GM21717 (cell line): ENCODE data around the gene LRRC43.

Experiments
- ATAC-seq: cut with Tn5 transposase; IDR thresholded peaks from one replicate; pipeline ENCODE4 v1.9.1; 2021; ENCODE audit warnings: mild to moderate bottlenecking, moderate library complexity; ENCODE audit not compliant: unreplicated experiment

LRRC43 gene

GRCh38 chr12:122182887-122183587, at the start of gene LRRC43:
Gene LRRC43, plus strand, starts transcription at chr12:122183123. Its CDS starts 22 bp downstream, at chr12:122183145.
- no peak for ATAC-seq

- no peak for ATAC-seq
Observed at GRCh38 chr12:122133192-122133950, 49.6 kb upstream of the LRRC43 start.

DNA sequence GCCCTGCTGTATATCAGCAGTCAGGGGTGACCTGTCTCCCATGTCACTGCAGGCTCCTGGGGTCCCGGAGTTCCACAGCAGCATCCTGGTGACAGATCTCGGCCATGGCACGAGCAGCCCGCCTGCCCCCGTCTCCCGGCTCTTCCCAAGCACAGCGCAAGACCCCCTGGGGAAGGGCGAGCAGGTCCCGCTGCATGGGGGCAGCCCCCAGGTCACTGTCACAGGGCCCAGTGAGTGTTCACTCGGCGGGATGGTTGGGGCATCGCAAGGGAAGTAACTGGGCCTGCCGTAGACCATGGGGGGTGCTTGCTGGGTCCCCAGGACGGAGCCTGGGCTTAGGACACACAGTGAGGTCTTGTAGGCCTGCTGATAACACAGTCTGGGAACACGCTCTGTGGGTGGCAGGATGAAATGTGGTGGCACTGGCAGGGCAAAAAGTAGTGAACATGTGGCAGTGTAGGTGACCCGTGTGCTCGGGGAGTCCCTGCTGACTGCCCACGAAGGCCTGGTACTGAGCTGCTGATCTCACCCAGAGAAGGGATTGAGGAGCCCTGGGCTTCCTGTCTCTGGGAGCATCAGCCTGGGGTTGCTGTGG, 47.4 kb upstream of the LRRC43 start:
- ATAC-seq, result no peak

- no peak for ATAC-seq
Observed at GRCh38 chr12:122137229-122137628, 45.7 kb upstream of the LRRC43 start.

DNA sequence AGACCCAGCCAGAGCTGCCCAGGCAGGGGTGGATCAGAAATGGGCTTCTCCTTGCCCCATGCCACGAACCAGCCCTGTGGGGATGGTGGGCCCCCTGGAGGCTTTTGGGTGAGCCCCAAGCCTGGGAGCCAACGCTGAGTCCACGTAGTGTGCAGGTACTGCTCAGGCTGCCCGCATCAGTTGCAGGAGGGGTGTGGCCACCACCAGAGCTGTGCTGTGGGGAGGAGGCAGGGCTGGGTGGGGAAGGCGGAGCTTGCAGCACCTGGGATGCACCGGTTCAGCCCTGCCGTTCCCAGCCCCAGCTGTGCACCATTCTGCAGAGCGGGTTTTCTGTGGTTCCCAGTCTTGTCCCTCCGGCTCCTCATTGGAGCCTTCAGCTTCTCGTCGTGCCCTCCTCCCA, 45.2 kb upstream of the LRRC43 start:
- ATAC-seq, result no peak

- ATAC-seq, result no peak
Observed at GRCh38 chr12:122138181-122138580, 44.7 kb upstream of the LRRC43 start.

GRCh38 chr12:122138616-122139015, 44.3 kb upstream of the LRRC43 start:
- no peak for ATAC-seq

- ATAC-seq, result no peak
Observed at GRCh38 chr12:122139266-122139665, 43.7 kb upstream of the LRRC43 start.

GRCh38 chr12:122139941-122140340, 43.0 kb upstream of the LRRC43 start:
- no peak for ATAC-seq

DNA sequence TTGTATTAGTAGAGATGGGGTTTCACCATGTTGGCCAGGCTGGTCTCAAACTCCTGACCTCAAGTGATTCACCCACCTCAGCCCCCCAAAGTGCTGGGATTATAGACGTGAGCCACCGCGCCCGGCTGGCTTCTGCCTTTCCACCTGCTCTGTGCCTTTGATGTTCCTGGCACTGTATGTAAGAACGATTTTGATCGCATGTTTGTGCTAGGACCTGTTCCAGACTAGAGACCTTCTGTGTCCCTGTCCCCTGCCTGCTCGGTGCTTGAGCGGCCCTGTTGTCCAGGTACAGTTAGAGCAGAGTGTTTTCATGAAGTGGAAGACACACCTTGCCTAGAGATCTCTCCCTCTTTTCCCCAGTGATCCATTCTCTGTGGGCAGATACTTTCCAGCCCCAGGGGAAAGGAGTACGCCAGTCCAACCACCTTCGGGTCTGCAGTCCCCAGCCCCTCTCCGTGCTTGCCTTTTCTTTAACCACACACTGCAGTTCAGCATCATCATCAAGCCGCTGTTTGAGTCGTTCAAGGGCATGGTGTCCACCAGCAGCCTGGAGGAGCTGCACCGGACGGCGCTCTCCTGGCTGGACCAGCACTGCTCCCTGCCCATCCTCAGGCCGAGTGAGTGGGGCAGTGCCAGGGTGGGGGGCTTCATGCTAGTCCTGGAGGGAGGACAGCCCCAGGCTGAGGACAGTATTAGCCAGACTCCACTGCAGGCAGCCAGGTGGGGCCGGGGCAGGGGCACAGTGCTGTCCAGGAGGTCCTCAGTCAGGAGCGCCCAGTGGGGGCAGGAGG, 42.3 kb upstream of the LRRC43 start:
- no peak for ATAC-seq

DNA sequence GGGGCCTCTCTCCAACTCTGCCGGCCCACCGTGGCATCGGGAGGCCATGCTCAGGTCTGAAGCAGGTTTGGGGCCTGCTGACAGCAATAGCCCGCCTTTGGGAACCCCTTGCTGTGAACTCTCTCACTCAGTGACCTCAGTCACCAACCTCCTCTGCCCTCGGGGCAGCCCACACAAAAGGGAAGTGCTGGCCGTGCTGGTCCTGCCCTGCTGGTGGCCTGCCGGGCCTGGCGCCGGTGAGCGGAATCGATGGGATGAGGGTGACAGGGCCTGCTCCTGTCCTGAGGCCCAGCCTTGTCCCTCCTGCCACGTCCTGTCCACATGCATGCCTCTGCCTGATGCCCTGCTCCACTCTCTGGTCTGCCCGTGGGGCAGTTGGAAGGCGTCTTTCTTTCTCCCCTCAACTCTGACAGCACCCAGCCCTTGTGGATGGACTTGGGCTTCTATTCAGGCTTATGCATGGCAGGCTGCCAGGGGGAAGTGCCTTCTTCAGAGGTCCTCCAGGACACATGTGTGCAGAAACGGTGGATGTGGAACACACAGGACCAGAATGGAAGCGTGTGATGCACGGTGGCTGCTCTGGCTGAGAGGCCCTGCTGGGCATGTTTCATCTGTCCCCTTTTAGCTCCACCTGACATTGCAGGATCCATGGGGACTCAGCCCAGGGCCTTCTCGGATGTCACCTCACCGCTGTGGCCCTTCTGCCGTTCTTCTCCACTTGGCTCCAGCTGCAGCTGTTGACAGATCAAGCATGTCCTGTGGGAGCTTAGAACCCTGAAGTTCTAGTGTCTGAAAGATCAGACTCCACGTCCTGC, 40.8 kb upstream of the LRRC43 start:
- ATAC-seq, result no peak

DNA sequence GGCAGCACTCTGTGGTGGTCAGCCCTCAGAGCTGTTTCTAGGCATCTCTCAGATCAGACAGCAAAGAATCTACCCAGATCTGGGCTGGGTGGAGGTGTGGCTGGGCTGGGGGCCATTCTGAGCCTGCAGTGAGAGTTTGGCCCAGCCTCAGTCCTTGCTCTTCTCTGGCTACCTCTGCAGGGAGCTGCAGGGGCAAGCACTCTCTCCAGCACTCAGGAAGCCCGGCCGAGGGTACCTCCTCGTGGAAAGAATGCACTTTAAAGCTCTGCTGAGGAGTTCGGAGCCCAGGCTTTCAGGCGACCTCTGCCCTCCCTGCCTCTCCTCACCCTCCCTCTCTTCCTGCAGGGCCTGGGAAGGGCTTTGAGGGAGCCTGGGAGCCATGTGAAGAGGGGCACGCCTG, 40.1 kb upstream of the LRRC43 start:
- ATAC-seq, result no peak

DNA sequence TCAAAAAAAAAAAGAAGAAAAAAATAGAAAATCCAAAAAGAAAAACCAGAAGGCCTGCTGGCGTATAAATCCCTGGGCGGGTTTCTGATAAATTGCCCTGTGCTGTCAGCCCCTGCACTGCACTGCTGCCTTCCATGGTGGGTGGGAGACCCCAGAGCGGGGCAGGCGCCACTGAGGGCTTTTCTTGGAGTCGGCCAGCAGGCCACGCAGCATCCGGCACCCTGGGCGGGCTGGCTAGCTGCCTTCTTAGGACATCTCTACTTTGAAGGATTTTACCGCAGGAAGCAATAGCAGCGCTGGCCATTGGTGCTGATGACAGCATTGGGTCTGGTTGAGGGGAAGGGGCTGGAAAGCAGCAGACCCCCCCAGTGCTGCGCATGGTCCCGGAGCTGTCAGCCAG, 38.0 kb upstream of the LRRC43 start:
- no peak for ATAC-seq

DNA sequence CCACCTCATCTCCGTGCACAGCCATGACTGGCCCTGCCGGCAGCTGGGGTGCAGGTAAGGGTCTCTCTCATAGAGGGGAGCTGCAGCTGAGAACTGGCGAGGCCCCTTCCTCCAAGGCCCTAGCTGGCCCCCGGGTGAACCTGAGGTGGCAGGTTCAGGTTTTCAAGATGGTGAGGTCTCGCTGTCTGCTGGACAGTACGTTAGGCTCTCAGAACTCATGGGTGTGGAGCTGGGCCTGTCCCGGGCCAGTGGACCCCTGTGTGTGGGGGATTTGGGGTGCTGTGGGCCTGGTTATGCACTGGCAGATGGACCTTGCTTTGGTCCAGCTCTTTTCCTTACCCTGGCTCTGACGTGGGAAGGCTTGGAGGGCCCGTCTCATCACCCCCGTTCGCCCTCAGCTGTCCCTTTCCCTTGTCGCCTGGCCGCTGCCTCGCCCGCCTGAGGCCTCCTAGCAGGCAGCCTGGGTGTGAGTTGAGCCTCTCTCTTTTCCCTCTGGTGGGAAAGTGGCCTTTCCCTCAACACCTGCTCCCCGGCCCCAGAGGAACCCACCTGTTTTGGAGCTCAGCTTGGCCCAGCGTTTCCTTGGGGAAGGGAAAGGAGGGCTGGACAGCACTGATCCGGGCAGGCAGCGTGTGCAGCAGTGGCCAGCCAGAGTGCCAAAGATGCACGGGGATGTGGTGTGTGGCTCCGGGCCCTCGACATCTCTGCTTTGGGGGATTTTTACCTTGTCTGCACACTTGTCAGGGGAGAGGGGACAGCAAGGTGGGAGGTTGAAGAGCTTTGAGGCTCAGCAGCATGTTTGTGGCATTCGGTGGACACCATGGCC, 37.2 kb upstream of the LRRC43 start:
- no peak for ATAC-seq

DNA sequence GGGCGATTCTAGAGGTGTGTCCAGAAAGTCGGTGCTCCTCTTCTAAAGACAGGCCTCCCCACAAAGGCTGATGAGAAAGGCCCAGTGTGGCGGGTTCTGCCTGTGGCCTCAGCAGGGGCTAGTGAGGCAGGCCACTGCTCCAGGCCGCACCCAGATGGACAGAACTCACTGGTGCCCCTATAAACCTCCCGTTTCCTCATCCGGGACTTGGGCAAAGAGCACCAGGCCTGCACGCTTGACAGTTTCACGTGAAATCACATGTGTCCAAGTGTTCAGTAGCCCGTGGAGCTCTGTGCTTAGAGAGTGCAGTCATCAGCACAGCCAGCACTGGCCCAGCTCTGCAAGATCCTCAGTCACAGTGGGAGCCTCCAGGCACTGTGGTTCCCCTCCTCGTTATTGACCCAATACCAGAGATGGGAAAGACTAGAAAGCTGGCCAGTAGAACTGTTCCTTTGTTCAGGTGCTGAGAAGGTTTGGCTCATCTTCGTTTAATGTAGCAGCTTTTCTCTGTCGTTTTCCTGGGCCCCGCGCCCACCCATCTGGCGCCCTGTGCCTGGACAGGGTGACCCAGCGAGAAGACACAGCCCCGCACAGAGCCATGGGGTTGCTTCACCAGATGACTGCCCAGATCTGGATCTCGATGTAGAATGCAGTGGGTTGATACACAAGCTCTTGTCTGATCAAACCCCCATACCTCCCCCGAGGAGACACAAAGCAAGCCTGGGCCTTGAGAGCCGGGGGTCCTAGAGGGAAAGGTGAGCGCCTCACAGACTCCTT, 35.2 kb upstream of the LRRC43 start:
- ATAC-seq, result no peak

GRCh38 chr12:122148657-122149056, 34.3 kb upstream of the LRRC43 start:
- no peak for ATAC-seq

GRCh38 chr12:122150127-122150681, 32.7 kb upstream of the LRRC43 start:
- no peak for ATAC-seq

DNA sequence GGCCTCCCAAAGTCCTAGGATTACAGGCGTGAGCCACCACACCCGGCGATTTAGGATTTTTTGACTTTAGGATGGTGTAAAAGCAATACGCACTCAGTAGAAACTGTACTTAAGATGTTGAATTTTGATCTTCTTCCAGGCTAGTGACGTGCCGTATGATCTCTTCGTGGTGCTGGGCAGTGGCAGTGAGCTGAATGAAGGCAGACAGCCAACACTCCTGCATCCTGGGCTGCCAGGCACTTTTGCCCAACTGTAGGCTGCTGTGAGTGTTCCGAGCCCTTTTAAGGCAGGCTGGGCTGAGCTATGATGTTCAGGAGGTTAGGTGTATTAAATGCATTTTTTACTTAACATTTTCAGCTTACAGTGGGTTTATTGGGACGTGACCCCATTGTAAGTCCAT, 30.2 kb upstream of the LRRC43 start:
- ATAC-seq, result no peak

DNA sequence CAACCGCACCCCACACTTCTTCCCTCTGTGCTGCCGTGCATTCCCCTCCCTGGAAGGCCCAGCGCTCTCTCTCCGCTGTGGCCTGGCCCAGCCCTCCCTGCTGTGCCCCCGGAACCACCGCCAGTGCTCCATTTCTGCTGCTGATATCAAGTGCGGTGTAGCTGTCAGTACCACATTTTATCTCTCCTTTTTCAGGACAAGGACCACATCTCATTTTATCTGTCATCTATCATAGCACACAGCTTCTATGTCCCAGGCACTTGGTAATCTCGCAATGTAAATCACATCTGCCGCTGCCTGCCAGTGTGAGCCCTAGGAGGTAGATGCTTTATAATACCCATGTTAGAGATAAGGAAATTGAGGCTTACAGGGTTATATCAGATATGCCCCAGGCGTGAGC, 27.2 kb upstream of the LRRC43 start:
- no peak for ATAC-seq
